ENCODE data around the gene RNF217.

DNA sequence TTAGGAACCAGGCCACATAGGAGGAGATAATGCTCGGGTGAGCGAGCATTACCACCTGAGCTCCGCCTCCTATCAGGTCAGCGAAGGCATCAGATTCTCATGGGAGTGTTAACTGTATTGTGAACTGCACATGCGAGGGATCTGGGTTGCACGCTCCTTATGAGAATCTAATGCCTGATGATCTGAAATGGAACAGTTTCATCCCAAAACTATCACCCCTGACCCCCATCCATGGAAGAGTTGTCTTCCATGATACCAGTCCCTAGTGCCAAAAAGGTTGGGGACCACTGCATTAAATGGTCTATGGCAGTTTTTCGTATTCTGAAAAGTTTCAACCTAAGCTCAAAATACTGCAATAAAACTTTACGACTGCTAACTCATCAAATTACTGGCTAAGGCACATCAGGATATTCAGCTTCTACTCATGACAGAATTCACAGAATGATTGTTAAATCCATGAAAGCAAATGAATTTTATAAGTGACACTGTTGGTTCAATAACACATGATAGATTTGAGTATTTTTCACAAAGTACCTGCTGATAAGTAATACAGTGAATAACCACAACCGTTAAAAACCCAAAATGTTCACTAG lies 25.9 kb downstream of the RNF217 start:
- TF ChIP-seq, protein P1, sequence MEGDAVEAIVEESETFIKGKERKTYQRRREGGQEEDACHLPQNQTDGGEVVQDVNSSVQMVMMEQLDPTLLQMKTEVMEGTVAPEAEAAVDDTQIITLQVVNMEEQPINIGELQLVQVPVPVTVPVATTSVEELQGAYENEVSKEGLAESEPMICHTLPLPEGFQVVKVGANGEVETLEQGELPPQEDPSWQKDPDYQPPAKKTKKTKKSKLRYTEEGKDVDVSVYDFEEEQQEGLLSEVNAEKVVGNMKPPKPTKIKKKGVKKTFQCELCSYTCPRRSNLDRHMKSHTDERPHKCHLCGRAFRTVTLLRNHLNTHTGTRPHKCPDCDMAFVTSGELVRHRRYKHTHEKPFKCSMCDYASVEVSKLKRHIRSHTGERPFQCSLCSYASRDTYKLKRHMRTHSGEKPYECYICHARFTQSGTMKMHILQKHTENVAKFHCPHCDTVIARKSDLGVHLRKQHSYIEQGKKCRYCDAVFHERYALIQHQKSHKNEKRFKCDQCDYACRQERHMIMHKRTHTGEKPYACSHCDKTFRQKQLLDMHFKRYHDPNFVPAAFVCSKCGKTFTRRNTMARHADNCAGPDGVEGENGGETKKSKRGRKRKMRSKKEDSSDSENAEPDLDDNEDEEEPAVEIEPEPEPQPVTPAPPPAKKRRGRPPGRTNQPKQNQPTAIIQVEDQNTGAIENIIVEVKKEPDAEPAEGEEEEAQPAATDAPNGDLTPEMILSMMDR (IDR thresholded peaks at IDR 0.05 in 2 of 3, conservative IDR thresholded peaks at IDR 0.05 in 1 of 3; ENCODE audit: control insufficient read depth in 2 of 3, extremely low read depth in 1 of 3, insufficient read depth in 1 of 3, low read depth in 3 of 3, low read length in 3 of 3) = no peak
- TF ChIP-seq POLR2AphosphoS5 (IDR thresholded peaks at IDR 0.05; ENCODE audit: low read length) = no peak
- TF ChIP-seq RCOR1 (conservative IDR thresholded peaks at IDR 0.05; ENCODE audit: low read depth, low read length) = no peak
- TF ChIP-seq, protein P2, sequence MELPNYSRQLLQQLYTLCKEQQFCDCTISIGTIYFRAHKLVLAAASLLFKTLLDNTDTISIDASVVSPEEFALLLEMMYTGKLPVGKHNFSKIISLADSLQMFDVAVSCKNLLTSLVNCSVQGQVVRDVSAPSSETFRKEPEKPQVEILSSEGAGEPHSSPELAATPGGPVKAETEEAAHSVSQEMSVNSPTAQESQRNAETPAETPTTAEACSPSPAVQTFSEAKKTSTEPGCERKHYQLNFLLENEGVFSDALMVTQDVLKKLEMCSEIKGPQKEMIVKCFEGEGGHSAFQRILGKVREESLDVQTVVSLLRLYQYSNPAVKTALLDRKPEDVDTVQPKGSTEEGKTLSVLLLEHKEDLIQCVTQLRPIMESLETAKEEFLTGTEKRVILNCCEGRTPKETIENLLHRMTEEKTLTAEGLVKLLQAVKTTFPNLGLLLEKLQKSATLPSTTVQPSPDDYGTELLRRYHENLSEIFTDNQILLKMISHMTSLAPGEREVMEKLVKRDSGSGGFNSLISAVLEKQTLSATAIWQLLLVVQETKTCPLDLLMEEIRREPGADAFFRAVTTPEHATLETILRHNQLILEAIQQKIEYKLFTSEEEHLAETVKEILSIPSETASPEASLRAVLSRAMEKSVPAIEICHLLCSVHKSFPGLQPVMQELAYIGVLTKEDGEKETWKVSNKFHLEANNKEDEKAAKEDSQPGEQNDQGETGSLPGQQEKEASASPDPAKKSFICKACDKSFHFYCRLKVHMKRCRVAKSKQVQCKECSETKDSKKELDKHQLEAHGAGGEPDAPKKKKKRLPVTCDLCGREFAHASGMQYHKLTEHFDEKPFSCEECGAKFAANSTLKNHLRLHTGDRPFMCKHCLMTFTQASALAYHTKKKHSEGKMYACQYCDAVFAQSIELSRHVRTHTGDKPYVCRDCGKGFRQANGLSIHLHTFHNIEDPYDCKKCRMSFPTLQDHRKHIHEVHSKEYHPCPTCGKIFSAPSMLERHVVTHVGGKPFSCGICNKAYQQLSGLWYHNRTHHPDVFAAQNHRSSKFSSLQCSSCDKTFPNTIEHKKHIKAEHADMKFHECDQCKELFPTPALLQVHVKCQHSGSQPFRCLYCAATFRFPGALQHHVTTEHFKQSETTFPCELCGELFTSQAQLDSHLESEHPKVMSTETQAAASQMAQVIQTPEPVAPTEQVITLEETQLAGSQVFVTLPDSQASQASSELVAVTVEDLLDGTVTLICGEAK (IDR thresholded peaks at IDR 0.05; ENCODE audit: borderline replicate concordance) = no peak
- TF ChIP-seq CEBPB (IDR thresholded peaks at IDR 0.05; ENCODE audit: borderline replicate concordance in 1 of 2, low read depth in 2 of 2, low read length in 2 of 2) = no peak
- TF ChIP-seq TAF1 (IDR thresholded peaks at IDR 0.05; ENCODE audit: borderline replicate concordance, low read depth, low read length) = no peak
- no peak for TF ChIP-seq CHD2 (IDR thresholded peaks at IDR 0.05; ENCODE audit: borderline replicate concordance, low read depth, low read length)
- no peak for TF ChIP-seq RFX5 (IDR thresholded peaks at IDR 0.05; ENCODE audit: low read depth, low read length)
- no peak for TF ChIP-seq NRF1 (conservative IDR thresholded peaks at IDR 0.05; ENCODE audit: low read depth, low read length)
- TF ChIP-seq SIN3A (IDR thresholded peaks at IDR 0.05; ENCODE audit: low read depth, low read length) = no peak
- TF ChIP-seq TCF7 (IDR thresholded peaks at IDR 0.05; ENCODE audit: borderline replicate concordance) = no peak
- no peak for TF ChIP-seq BACH1 (IDR thresholded peaks at IDR 0.05; ENCODE audit: borderline replicate concordance)
- TF ChIP-seq NBN (IDR thresholded peaks at IDR 0.05) = no peak
